DOHH2 (cell line): ENCODE measurements around the gene NCKAP5.

Source experiments
- H3F3A ChIP-seq: fragments of 200-600 bp; sonication (generic), shearing (Covaris generic); 2 replicates; pipeline ENCODE4 v1.6.0; 2016; ENCODE audit warnings: antibody characterized with exemption, mild to moderate bottlenecking; ENCODE audit not compliant: control insufficient read depth, insufficient read depth
- H3K27ac ChIP-seq: fragments of 200-600 bp; sonication (generic); 2 replicates; pipeline ENCODE4 v1.5.1; 2014; ENCODE audit warnings: low read depth, mild to moderate bottlenecking, low read length, moderate library complexity
- H3K27me3 ChIP-seq: fragments of 200-600 bp; sonication (generic); 2 replicates; pipeline ENCODE4 v1.6.1; 2014; ENCODE audit warnings: mild to moderate bottlenecking, low read length, mixed read lengths; ENCODE audit not compliant: control insufficient read depth
- H3K36me3 ChIP-seq: fragments of 200-600 bp; sonication (generic); 2 replicates; pipeline ENCODE4 v1.6.1; 2014; ENCODE audit warnings: mild to moderate bottlenecking, low read length, moderate library complexity, mixed read lengths; ENCODE audit not compliant: control insufficient read depth
- H3K4me1 ChIP-seq: fragments of 200-600 bp; sonication (generic); 2 replicates; pipeline ENCODE4 v1.6.1; 2014; ENCODE audit warnings: mild to moderate bottlenecking, low read length, mixed read lengths; ENCODE audit not compliant: control insufficient read depth
- H3K4me2 ChIP-seq: fragments of 200-600 bp; sonication (generic); 2 replicates; pipeline ENCODE4 v1.6.0; 2014; ENCODE audit warnings: mild to moderate bottlenecking, low read length, moderate library complexity
- H3K4me3 ChIP-seq: fragments of 200-600 bp; sonication (generic); 2 replicates; pipeline ENCODE4 v1.5.1; 2014; ENCODE audit warnings: mild to moderate bottlenecking, low read length, mixed read lengths
- H3K79me2 ChIP-seq: fragments of 200-600 bp; sonication (generic); 2 replicates; pipeline ENCODE4 v1.6.1; 2014; ENCODE audit warnings: mild to moderate bottlenecking, low read length, mixed read lengths; ENCODE audit not compliant: control insufficient read depth
- H3K9me2 ChIP-seq: fragments of 200-600 bp; sonication (generic); replicated peaks from 2 replicates; pipeline ENCODE4 v1.6.1; 2014; ENCODE audit warnings: mild to moderate bottlenecking, low read length, mixed read lengths; ENCODE audit not compliant: control insufficient read depth
- H3K9me3 ChIP-seq: fragments of 200-600 bp; sonication (generic); 2 replicates; pipeline ENCODE4 v1.6.1; 2014; ENCODE audit warnings: antibody characterized with exemption, low read length, mixed read lengths; ENCODE audit not compliant: control insufficient read depth, insufficient read depth
- H4K20me1 ChIP-seq: fragments of 200-600 bp; sonication (generic); 2 replicates; pipeline ENCODE4 v1.6.0; 2014; ENCODE audit warnings: low read depth, mild to moderate bottlenecking, antibody characterized with exemption, low read length, moderate library complexity; ENCODE audit not compliant: control insufficient read depth, insufficient read depth
- CTCF ChIP-seq: fragments of 200-600 bp; sonication (generic); IDR thresholded peaks from one replicate; pipeline ENCODE4 v1.5.1; 2014; ENCODE audit warnings: antibody characterized with exemption, mild to moderate bottlenecking, low read depth, low read length; ENCODE audit not compliant: poor library complexity, severe bottlenecking
- EZH2phosphoT487 ChIP-seq: fragments of 200-600 bp; sonication (generic); IDR thresholded peaks from 2 replicates; pipeline ENCODE4 v1.6.1; 2017; ENCODE audit warnings: borderline replicate concordance, mild to moderate bottlenecking, antibody characterized with exemption, low read length, moderate library complexity, mixed read lengths

Gene NCKAP5

DNA sequence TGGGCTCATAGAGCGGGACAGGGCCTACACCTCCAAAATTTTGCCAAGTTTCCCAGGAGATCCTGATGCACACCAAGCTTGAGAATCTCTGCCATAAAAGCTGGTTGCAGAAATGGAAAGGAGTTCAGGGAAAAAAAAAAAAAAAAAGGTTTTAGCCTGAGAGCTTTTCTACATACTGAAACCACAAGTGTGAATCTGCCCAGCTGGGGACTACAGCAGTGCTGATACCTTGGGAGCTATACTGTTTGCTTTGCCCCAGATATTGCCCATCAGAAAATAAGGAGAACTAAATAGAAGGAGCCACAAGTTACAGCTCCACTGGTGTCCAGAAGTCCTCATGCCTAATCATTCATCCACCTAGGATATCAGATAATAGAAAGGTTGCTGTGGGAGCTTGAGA lies 38.4 kb upstream of the NCKAP5 start:
- Histone ChIP-seq H3F3A (no peaks in the 10 kb centered on the region), H3K36me3 (no peaks in the 10 kb centered on the region), H3K4me2 (no peak overlapping the region), H3K79me2 (no peaks in the 10 kb centered on the region), H3K4me1 (no peaks in the 10 kb centered on the region), H3K4me3 (no peak overlapping the region), H4K20me1 (no peaks in the 10 kb centered on the region), H3K9me3 (no peaks in the 10 kb centered on the region), H3K27me3 (no peaks in the 10 kb centered on the region), H3K27ac (no peak overlapping the region), H3K9me2 (no peaks in the 10 kb centered on the region)
- TF ChIP-seq EZH2phosphoT487 (no peak), CTCF (no peak)

DNA sequence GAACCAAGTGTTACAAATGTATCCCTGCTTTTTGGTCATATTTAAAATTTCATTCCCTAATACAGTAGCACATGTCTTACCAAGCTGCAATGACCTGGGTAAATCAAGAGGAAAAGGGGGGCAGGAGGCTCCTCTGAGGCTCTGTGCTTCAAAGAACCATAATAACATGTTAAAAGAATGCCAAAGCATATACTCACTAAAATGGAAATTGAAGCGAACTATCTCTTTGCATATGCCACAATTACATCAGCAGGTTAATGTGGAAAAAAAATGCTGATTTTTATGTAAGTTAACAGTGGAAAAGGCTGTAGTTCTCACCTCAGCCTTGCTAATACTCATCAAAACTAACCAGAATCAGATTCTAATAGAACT lies 37.5 kb upstream of the NCKAP5 start:
- H3K4me2 ChIP-seq: no peak overlapping the region
- no peaks in the 10 kb centered on the region for H3K9me2 ChIP-seq
- no peaks in the 10 kb centered on the region for H4K20me1 ChIP-seq
- no peaks in the 10 kb centered on the region for H3K36me3 ChIP-seq
- H3K9me3 ChIP-seq: no peaks in the 10 kb centered on the region
- H3K79me2 ChIP-seq: no peaks in the 10 kb centered on the region
- H3K4me3 ChIP-seq: no peak overlapping the region
- H3K27ac ChIP-seq: no peak overlapping the region
- no peaks in the 10 kb centered on the region for H3K27me3 ChIP-seq
- H3K4me1 ChIP-seq: no peaks in the 10 kb centered on the region
- no peaks in the 10 kb centered on the region for H3F3A ChIP-seq
- TF ChIP-seq EZH2phosphoT487 (no peak), CTCF (no peak)

- Histone ChIP-seq H3K36me3 (no peaks in the 10 kb centered on the region), H3K9me3 (no peaks in the 10 kb centered on the region), H4K20me1 (no peaks in the 10 kb centered on the region), H3K4me1 (no peaks in the 10 kb centered on the region), H3K4me2 (no peak overlapping the region), H3K9me2 (no peaks in the 10 kb centered on the region), H3K27ac (no peak overlapping the region), H3F3A (no peaks in the 10 kb centered on the region), H3K27me3 (no peaks in the 10 kb centered on the region), H3K79me2 (no peaks in the 10 kb centered on the region), H3K4me3 (no peak overlapping the region)
- TF ChIP-seq EZH2phosphoT487 (no peak), CTCF (no peak)
These were observed 36.9 kb upstream of the NCKAP5 start for GRCh38 chr2:133605011-133605765.
